Bronchial epithelial cell (primary cell): ENCODE results near the gene GNAI1. TPM values are rescaled to one million over a fixed set of nuclear protein-coding genes. Genes with fewer than 3 reads are reported as not detected.

Source experiments
- DNase-seq: peaks from one replicate; pipeline ENCODE4 v3.0.0-alpha.2; 2010; ENCODE audit warnings: low read depth
- FAIRE-seq: peaks from 2 replicates; lab custom pipeline; 2011; peaks lifted over from hg19 to GRCh38; lab: Jason Lieb, UNC
- H3K27me3 ChIP-seq: 2 replicates; pipeline ENCODE4 v1.5.1; 2011; ENCODE audit warnings: low read length; ENCODE audit not compliant: control insufficient read depth, insufficient read depth
- H3K36me3 ChIP-seq: 2 replicates; pipeline ENCODE4 v1.5.1; 2011; ENCODE audit warnings: low read length; ENCODE audit not compliant: control insufficient read depth, insufficient read depth
- H3K4me3 ChIP-seq: 2 replicates; pipeline ENCODE4 v1.5.1; 2011; ENCODE audit warnings: mild to moderate bottlenecking, low read depth, low read length, control low read depth
- total RNA-seq: library from RNA; depleted of rRNA; stranded (reverse); fragments of >200 nt; gene quantifications from 2 replicates; pipeline ENCODE4 v1.2.1, GENCODE V29; 2014
- TF ChIP-seq, protein P1 (sequence below): IDR thresholded peaks from 2 replicates; pipeline ENCODE4 v1.5.1; 2011; ENCODE audit warnings: mild to moderate bottlenecking, moderate library complexity, low read length, control low read depth, inconsistent platforms; ENCODE audit not compliant: insufficient read depth, severe bottlenecking

GNAI1 gene
- total RNA-seq, 1 donor from 2014 or later: 56.1 TPM

DNA sequence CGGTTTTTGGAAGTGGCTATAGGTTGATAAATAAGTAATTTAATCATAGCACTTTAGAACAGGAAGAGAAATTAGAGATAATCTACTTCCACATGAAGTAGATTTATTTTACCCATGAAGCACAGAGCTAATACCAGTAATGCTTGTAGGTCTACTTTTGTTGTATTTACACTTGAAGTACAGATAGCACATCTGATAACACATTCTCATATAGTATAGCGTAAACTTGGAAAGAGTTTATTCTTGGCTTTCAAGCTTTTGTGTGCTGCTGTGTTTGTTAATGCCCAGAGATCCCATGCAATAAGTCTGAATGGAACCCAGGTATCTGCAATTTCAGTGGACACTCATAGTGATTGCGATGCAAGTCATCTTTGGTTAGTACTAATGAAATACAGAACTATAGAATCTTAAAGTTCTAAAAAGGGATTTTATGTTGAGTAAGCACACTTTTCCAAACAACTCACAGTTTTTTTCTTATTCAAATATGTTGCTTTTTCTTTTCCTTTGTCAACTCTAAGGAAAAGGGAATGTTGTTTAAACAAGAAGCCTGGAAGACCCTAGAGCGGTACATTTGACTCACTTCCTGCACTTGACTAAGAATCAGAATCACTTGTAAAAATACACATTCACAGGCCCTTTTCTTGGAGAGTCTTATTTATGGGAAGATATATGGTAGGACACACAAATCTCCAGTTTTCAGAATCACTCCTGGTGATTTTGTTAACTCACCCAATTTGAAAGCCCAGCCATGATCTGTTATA is 105.8 kb downstream of the GNAI1 start:
- H3K27me3 ChIP-seq: no peaks in the 10 kb centered on the region
- peak; percentile 67 for DNase-seq
- FAIRE-seq: no peak
- no peak overlapping the region for H3K4me3 ChIP-seq
- H3K36me3 ChIP-seq: no peaks in the 10 kb centered on the region
- TF ChIP-seq, protein P1, sequence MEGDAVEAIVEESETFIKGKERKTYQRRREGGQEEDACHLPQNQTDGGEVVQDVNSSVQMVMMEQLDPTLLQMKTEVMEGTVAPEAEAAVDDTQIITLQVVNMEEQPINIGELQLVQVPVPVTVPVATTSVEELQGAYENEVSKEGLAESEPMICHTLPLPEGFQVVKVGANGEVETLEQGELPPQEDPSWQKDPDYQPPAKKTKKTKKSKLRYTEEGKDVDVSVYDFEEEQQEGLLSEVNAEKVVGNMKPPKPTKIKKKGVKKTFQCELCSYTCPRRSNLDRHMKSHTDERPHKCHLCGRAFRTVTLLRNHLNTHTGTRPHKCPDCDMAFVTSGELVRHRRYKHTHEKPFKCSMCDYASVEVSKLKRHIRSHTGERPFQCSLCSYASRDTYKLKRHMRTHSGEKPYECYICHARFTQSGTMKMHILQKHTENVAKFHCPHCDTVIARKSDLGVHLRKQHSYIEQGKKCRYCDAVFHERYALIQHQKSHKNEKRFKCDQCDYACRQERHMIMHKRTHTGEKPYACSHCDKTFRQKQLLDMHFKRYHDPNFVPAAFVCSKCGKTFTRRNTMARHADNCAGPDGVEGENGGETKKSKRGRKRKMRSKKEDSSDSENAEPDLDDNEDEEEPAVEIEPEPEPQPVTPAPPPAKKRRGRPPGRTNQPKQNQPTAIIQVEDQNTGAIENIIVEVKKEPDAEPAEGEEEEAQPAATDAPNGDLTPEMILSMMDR: no peak

DNA sequence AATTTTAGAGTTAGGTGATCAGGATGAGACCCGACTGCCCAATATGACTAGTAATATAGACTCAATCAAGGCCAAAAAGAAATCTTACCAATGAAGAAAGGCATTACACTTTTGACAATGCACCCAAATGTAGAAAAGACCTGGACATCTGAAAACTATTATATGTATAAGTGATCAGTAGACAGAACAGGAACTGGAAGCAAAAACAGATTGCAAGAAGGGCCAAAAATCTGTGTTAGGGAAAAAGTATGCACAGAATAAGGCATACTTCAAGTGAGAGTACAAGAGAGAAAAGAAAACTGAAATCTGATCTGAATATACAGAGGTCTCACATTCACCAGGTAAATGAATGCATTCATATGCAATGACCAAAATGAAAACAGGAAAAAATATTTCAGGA is 107.0 kb downstream of the GNAI1 start:
- Histone ChIP-seq H3K27me3 (no peaks in the 10 kb centered on the region), H3K4me3 (no peak overlapping the region), H3K36me3 (no peaks in the 10 kb centered on the region)
- DNase-seq: no peak
- TF ChIP-seq, protein P1: no peak
- FAIRE-seq: no peak

DNA sequence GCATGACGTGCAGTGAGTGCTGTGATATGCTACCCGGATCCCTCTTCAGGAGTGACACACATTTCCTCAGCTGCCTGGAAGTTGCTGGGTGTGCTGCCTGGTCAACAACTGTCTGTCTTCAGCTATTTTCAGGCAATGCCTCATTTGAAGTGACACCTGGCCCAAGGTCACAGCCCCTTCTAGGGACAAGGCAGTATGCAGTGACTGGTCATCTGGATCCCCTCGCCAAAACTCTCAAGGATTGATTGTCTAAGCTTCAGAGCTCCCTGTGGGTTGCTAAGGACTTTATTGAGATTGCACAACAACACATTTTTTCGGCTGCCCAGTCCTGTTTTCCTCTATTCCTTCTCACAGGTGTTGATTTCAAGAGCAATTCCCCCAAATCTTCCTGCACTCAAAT is 108.8 kb downstream of the GNAI1 start:
- FAIRE-seq (no peak), DNase-seq (peak; percentile 27)
- TF ChIP-seq, protein P1: no peak
- H3K4me3 ChIP-seq: no peak overlapping the region
- no peaks in the 10 kb centered on the region for H3K36me3 ChIP-seq
- no peaks in the 10 kb centered on the region for H3K27me3 ChIP-seq

DNA sequence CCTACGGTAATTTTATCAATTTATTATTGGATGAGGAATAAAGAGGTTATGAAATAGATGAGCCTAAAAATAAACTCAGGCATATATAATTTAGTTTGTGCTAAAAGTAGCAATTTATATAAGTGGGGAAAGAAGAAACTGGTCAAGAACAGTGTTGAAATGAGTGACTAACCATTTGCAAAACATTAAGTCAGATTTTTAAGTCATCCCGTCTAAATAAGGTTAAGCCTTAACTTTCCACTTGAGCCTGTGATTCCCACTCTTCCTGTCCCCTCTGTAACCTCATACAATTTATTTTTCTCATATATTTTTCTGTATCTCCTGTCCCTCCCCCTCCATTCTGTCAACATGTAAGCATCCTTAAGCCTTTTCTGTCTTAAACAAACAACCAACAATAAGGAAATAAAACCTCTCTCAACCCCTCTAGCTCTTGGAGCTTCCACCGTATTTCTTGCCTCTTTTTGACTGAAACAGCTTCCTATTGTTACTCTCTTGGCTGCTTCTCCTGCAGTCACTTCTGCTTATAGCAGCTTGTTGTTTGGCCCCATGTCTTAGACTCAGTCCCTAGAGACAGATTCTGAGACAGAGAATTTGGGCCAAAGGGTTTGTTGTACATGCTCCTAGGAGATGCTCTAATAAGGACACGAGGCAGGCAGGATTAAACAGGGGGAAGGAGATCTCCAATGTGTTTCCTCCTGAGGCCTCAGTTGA is 109.7 kb downstream of the GNAI1 start:
- H3K36me3 ChIP-seq: no peaks in the 10 kb centered on the region
- peak; percentile 55 for FAIRE-seq

DNA sequence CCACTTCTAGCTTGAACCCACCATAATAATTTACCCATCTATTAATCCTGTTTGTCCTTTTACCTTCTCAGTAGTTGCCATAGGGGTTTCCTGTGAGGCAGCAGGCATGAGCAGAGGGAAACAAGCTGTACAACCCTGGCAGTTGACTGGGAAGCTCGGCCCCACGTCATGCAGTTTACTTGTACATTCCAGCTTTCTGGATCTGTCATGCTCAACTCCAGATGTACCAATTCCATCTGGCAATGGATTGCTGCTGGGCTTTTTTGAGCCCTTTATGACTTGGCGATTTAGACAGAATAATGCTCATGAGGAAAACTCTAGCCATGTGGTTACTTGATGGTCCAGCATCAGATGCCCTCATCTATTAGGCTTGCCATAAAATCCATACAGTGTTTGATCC is 112.5 kb downstream of the GNAI1 start:
- no peak for FAIRE-seq
- no peaks in the 10 kb centered on the region for H3K27me3 ChIP-seq
- H3K36me3 ChIP-seq: no peaks in the 10 kb centered on the region
- no peak overlapping the region for H3K4me3 ChIP-seq
- TF ChIP-seq, protein P1: no peak
- DNase-seq: no peak

More for the DNA sequence above, 109.7 kb downstream of the GNAI1 start:
- no peak overlapping the region for H3K4me3 ChIP-seq
- DNase-seq: peak; percentile 20
- H3K27me3 ChIP-seq: no peaks in the 10 kb centered on the region
- TF ChIP-seq, protein P1: no peak
